Measurements from ENCODE around the gene NOP14.

GRCh38 chr4:2927016-2927695 lies 36.0 kb downstream of the NOP14 start:
- TF ChIP-seq, protein P1, sequence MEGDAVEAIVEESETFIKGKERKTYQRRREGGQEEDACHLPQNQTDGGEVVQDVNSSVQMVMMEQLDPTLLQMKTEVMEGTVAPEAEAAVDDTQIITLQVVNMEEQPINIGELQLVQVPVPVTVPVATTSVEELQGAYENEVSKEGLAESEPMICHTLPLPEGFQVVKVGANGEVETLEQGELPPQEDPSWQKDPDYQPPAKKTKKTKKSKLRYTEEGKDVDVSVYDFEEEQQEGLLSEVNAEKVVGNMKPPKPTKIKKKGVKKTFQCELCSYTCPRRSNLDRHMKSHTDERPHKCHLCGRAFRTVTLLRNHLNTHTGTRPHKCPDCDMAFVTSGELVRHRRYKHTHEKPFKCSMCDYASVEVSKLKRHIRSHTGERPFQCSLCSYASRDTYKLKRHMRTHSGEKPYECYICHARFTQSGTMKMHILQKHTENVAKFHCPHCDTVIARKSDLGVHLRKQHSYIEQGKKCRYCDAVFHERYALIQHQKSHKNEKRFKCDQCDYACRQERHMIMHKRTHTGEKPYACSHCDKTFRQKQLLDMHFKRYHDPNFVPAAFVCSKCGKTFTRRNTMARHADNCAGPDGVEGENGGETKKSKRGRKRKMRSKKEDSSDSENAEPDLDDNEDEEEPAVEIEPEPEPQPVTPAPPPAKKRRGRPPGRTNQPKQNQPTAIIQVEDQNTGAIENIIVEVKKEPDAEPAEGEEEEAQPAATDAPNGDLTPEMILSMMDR (IDR thresholded peaks at IDR 0.05; ENCODE audit: insufficient read depth, low read depth, low read length) = no peak
- no peak for TF ChIP-seq EZH2 (IDR thresholded peaks at IDR 0.05; ENCODE audit: insufficient read depth, low read length)
